ENCODE data around the gene ZNF664. TPM values are rescaled to one million over a fixed set of nuclear protein-coding genes. Genes with fewer than 3 reads are reported as not detected.

The ZNF664 gene
- total and polyA plus RNA-seq, 2 of the 4 experiments (the other 2 are of a cell fraction) = 29.9 to 32.6 TPM

DNA sequence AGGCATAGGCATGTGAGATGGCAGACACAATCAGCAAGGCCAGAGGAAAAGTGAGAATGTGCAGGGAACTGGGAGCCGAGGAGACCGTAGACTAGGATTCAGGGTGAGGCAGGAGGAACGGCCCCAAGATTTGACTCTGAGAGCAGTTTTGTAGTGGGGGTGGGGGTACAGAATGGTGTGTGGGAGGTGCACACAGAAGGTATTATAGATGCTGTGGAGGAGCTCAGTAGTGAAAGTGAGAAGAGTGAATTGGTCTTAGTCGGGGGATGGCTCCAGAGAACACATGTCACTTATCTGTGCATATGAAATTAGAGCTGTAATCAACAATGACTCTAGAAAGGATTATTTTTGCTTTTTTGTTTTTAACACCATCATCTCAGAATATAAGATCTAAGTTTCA is 11.9 kb downstream of the ZNF664 start:
- H2BK15ac ChIP-seq (ENCODE audit: low read depth, low read length) = no peak overlapping the region
- no peak overlapping the region for H3K4ac ChIP-seq (ENCODE audit: low read depth, low read length)
- peaks cover 25% of the 10 kb centered on the region; the same call in 1 of the 2 replicates for H4K20me1 ChIP-seq (ENCODE audit: insufficient read depth, low read length)
- H2AK9ac ChIP-seq (replicated peaks; ENCODE audit: low read depth, low read length, poor library complexity) = no peak overlapping the region
- no peaks in the 10 kb centered on the region; the same call in 1 of the 2 replicates for H3K4me1 ChIP-seq (ENCODE audit: control insufficient read depth, insufficient read depth, low read length)
- H4K91ac ChIP-seq (ENCODE audit: insufficient read depth, low read depth, low read length) = no peak overlapping the region
- CTCF ChIA-PET = interaction anchor here (1.7 to 1.8 kb wide), 2 partner anchors 80 to 81 kb away, joined by 4 to 6 read pairs; no protein-coding TSS in a partner anchor
- no peaks in the 10 kb centered on the region for H3K9me3 ChIP-seq (ENCODE audit: control insufficient read depth, insufficient read depth, low read length)
- H2AFZ ChIP-seq (replicated peaks; ENCODE audit: low read length, poor library complexity) = no peak overlapping the region
- no peak overlapping the region for H2AK5ac ChIP-seq (ENCODE audit: low read depth, low read length)
- no peak overlapping the region for H2BK20ac ChIP-seq (ENCODE audit: low read depth, low read length)
- no peak overlapping the region for H3K14ac ChIP-seq (replicated peaks; ENCODE audit: low read depth, low read length)
- in situ Hi-C loops (cut with MboI; ENCODE audit: low sequenced_read_pairs) (loop anchor here (5.0 kb wide), 1 partner anchor 178 kb away; no protein-coding TSS in a partner anchor), dilution Hi-C loops (cut with HindIII; ENCODE audit: low sequenced_read_pairs, unreplicated experiment) (no loop called here), intact Hi-C loops (cut with micrococcal nuclease) (loop anchor here (1.0 to 10.0 kb wide), 4 partner anchors 78 to 320 kb away; partner anchors contain the start of gene ATP6V0A2)
- POLR2A ChIA-PET (ENCODE audit: unreplicated experiment) = no interaction called here
- no peak overlapping the region for H4K8ac ChIP-seq (ENCODE audit: low read depth in 2 of 2, low read length in 2 of 2)
- H3K9me1 ChIP-seq (ENCODE audit: insufficient read depth, low read length) = no peaks in the 10 kb centered on the region; the same call in 1 of the 2 replicates
- WGBS, 2 experiments (ENCODE audit: extremely low coverage in 2 of 2, insufficient read length in 1 of 2) = 100% methylated on average over 3 of the region's 4 CpGs; no CpG with 5 or more reads in 1 of the 2 experiments
- H4K5ac ChIP-seq (ENCODE audit: low read depth, low read length) = no peak overlapping the region
- H3K4me2 ChIP-seq (ENCODE audit: low read depth, low read length) = no peak overlapping the region
- no peak overlapping the region for H2BK5ac ChIP-seq (ENCODE audit: low read depth, low read length, poor library complexity, severe bottlenecking)
- no TSS peak for BruUV-seq (replicated peaks)
- H3K23ac ChIP-seq (ENCODE audit: low read depth, low read length) = no peak overlapping the region
- H3K27me3 ChIP-seq (ENCODE audit: control insufficient read depth, insufficient read depth, low read length) = no peaks in the 10 kb centered on the region
- no peak overlapping the region for H3K18ac ChIP-seq (ENCODE audit: low read depth, low read length)
- TF ChIP-seq, protein P1, sequence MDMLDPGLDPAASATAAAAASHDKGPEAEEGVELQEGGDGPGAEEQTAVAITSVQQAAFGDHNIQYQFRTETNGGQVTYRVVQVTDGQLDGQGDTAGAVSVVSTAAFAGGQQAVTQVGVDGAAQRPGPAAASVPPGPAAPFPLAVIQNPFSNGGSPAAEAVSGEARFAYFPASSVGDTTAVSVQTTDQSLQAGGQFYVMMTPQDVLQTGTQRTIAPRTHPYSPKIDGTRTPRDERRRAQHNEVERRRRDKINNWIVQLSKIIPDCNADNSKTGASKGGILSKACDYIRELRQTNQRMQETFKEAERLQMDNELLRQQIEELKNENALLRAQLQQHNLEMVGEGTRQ (IDR thresholded peaks at IDR 0.05; ENCODE audit: low read depth, low read length) = no peak
- TF ChIP-seq MXI1 (IDR thresholded peaks at IDR 0.05; ENCODE audit: borderline replicate concordance, low read depth, low read length) (no peak), RCOR1 (IDR thresholded peaks at IDR 0.05; ENCODE audit: insufficient replicate concordance, low read length) (no peak), BHLHE40 (IDR thresholded peaks at IDR 0.05; ENCODE audit: low read depth, low read length) (no peak), FOS (IDR thresholded peaks at IDR 0.05; ENCODE audit: low read depth, low read length) (no peak), CEBPB (IDR thresholded peaks at IDR 0.05; ENCODE audit: low read depth, low read length) (no peak), SMC3 (IDR thresholded peaks at IDR 0.05; ENCODE audit: low read depth, low read length) (no peak), POLR2A (IDR thresholded peaks at IDR 0.05; ENCODE audit: low read depth, low read length) (no peak), NFE2L2 (IDR thresholded peaks at IDR 0.05; ENCODE audit: low read depth, low read length) (no peak), RAD21 (IDR thresholded peaks at IDR 0.05; ENCODE audit: low read length) (no peak), CHD1 (IDR thresholded peaks at IDR 0.05; ENCODE audit: low read depth, low read length) (no peak), MAZ (IDR thresholded peaks at IDR 0.05; ENCODE audit: borderline replicate concordance, low read depth, low read length) (no peak)
- TF ChIP-seq, protein P2, sequence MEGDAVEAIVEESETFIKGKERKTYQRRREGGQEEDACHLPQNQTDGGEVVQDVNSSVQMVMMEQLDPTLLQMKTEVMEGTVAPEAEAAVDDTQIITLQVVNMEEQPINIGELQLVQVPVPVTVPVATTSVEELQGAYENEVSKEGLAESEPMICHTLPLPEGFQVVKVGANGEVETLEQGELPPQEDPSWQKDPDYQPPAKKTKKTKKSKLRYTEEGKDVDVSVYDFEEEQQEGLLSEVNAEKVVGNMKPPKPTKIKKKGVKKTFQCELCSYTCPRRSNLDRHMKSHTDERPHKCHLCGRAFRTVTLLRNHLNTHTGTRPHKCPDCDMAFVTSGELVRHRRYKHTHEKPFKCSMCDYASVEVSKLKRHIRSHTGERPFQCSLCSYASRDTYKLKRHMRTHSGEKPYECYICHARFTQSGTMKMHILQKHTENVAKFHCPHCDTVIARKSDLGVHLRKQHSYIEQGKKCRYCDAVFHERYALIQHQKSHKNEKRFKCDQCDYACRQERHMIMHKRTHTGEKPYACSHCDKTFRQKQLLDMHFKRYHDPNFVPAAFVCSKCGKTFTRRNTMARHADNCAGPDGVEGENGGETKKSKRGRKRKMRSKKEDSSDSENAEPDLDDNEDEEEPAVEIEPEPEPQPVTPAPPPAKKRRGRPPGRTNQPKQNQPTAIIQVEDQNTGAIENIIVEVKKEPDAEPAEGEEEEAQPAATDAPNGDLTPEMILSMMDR (conservative IDR thresholded peaks at IDR 0.05; ENCODE audit: low read depth, low read length) = no peak
- H2BK120ac ChIP-seq (ENCODE audit: low read depth, low read length) = no peak overlapping the region
- peaks cover 29 to 51% of the 10 kb centered on the region in 2 experiments for H3K79me1 ChIP-seq (ENCODE audit: low read depth in 1 of 2, low read length in 2 of 2)
- ATAC-seq (ENCODE audit: low read depth) (no peak), DNase-seq (no peak)
- H3K9ac ChIP-seq (ENCODE audit: low read depth, low read length) = no peak overlapping the region
- H3K27ac ChIP-seq (ENCODE audit: insufficient read depth, low read length) = no peak overlapping the region
- H3K4me3 ChIP-seq (ENCODE audit: insufficient read depth, low read depth, low read length) = no peak overlapping the region
- H3K56ac ChIP-seq (ENCODE audit: extremely low read depth, insufficient read depth, low read length) = no peak overlapping the region
- H3K36me3 ChIP-seq (ENCODE audit: control insufficient read depth, insufficient read depth, low read length) = peaks cover 12% of the 10 kb centered on the region

Data from IMR-90 (cell line).